MM.1S (cell line): ENCODE results near the gene HS1BP3.

ENCODE experiments used
- DNase-seq: peaks from one replicate; pipeline ENCODE4 v3.0.0-alpha.2; 2015
- H2AFZ ChIP-seq: fragments of 300-600 bp; sonication (generic); 2 replicates; pipeline ENCODE4 v1.6.0; 2016; ENCODE audit warnings: antibody characterized with exemption, low read length
- H3F3A ChIP-seq: fragments of 300-600 bp; sonication (generic); 2 replicates; pipeline ENCODE4 v1.6.1; 2016; ENCODE audit warnings: mild to moderate bottlenecking, antibody characterized with exemption, low read length, moderate library complexity, mixed read lengths; ENCODE audit not compliant: insufficient read depth
- H3K27ac ChIP-seq: fragments of 300-600 bp; sonication (generic); 2 replicates; pipeline ENCODE4 v1.5.1; 2016; ENCODE audit warnings: mild to moderate bottlenecking, low read length
- H3K27me3 ChIP-seq: fragments of 300-600 bp; sonication (generic); replicated peaks from 2 replicates; pipeline ENCODE4 v1.6.0; 2016; ENCODE audit warnings: low read length; ENCODE audit not compliant: insufficient read depth
- H3K36me3 ChIP-seq: fragments of 300-600 bp; sonication (generic); replicated peaks from 2 replicates; pipeline ENCODE4 v1.6.1; 2016; ENCODE audit warnings: mild to moderate bottlenecking, low read length, mixed read lengths; ENCODE audit not compliant: insufficient read depth
- H3K4me1 ChIP-seq: fragments of 300-600 bp; sonication (generic); 2 replicates; pipeline ENCODE4 v1.6.1; 2016; ENCODE audit warnings: low read length, mixed read lengths
- H3K4me2 ChIP-seq: fragments of 300-600 bp; sonication (generic); 2 replicates; pipeline ENCODE4 v1.6.0; 2016; ENCODE audit warnings: low read depth, low read length
- H3K4me3 ChIP-seq: fragments of 300-600 bp; sonication (generic); 2 replicates; pipeline ENCODE4 v1.5.1; 2016; ENCODE audit warnings: low read length, mixed read lengths
- H3K79me2 ChIP-seq: fragments of 300-600 bp; sonication (generic); 2 replicates; pipeline ENCODE4 v1.6.1; 2016; ENCODE audit warnings: mixed run types, low read length, mixed read lengths
- H3K9ac ChIP-seq: fragments of 300-600 bp; sonication (generic); 2 replicates; pipeline ENCODE4 v1.6.1; 2016; ENCODE audit warnings: low read length, mixed read lengths
- H3K9me2 ChIP-seq: fragments of 300-600 bp; sonication (generic); replicated peaks from 2 replicates; pipeline ENCODE4 v1.6.1; 2016; ENCODE audit warnings: mild to moderate bottlenecking, low read length, mixed read lengths; ENCODE audit not compliant: insufficient read depth
- H3K9me3 ChIP-seq: fragments of 300-600 bp; sonication (generic); replicated peaks from 2 replicates; pipeline ENCODE4 v1.6.1; 2016; ENCODE audit warnings: mild to moderate bottlenecking, low read length, mixed read lengths; ENCODE audit not compliant: insufficient read depth
- H4K20me1 ChIP-seq: fragments of 300-600 bp; sonication (generic); 2 replicates; pipeline ENCODE4 v1.6.1; 2016; ENCODE audit warnings: mild to moderate bottlenecking, low read length, moderate library complexity, mixed read lengths; ENCODE audit not compliant: insufficient read depth
- EZH2 ChIP-seq: fragments of 300-600 bp; sonication (generic); optimal IDR thresholded peaks from 2 replicates; pipeline ENCODE3; 2017; ENCODE audit warnings: low read depth, mild to moderate bottlenecking, antibody characterized with exemption, low read length, mixed read lengths
- EZH2phosphoT487 ChIP-seq: fragments of 300-600 bp; sonication (generic); IDR thresholded peaks from 2 replicates; pipeline ENCODE4 v1.6.1; 2018; ENCODE audit warnings: antibody characterized with exemption, low read length
- TF ChIP-seq, protein P1 (sequence below): fragments of 300-600 bp; sonication (generic); IDR thresholded peaks from 2 replicates; pipeline ENCODE4 v1.5.1; 2016; ENCODE audit warnings: antibody characterized with exemption, low read length, mixed read lengths

The HS1BP3 gene

DNA sequence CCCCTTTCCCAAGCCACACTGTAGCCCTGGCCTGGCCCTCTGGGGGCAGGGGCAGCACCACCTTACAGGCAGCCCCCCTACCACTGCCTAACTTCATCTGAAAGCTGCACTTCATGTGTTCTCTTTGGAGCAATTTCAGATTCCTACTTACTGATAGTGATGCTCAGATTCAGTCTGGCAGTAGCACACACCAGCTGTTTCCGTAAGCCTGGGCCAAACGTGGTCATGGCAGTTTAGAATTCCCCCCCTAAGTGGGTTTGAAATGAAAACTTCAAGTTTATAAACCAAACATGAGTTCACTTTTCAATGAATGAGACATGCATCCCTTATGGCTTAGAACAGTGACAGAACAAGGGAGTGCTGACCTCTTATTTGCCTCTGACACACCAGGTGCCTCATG, 45.5 kb upstream of the HS1BP3 start:
- no peaks in the 10 kb centered on the region for H3F3A ChIP-seq
- no peaks in the 10 kb centered on the region for H3K27me3 ChIP-seq
- H4K20me1 ChIP-seq, result no peaks in the 10 kb centered on the region
- peaks cover 13% of the 10 kb centered on the region for H3K4me1 ChIP-seq
- no peak overlapping the region for H3K4me3 ChIP-seq
- TF ChIP-seq EZH2 (no peak), EZH2phosphoT487 (no peak)
- TF ChIP-seq, protein P1, sequence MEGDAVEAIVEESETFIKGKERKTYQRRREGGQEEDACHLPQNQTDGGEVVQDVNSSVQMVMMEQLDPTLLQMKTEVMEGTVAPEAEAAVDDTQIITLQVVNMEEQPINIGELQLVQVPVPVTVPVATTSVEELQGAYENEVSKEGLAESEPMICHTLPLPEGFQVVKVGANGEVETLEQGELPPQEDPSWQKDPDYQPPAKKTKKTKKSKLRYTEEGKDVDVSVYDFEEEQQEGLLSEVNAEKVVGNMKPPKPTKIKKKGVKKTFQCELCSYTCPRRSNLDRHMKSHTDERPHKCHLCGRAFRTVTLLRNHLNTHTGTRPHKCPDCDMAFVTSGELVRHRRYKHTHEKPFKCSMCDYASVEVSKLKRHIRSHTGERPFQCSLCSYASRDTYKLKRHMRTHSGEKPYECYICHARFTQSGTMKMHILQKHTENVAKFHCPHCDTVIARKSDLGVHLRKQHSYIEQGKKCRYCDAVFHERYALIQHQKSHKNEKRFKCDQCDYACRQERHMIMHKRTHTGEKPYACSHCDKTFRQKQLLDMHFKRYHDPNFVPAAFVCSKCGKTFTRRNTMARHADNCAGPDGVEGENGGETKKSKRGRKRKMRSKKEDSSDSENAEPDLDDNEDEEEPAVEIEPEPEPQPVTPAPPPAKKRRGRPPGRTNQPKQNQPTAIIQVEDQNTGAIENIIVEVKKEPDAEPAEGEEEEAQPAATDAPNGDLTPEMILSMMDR, result no peak
- no peaks in the 10 kb centered on the region for H3K36me3 ChIP-seq
- no peak overlapping the region for H3K27ac ChIP-seq
- no peak overlapping the region for H3K9ac ChIP-seq
- no peaks in the 10 kb centered on the region for H3K9me3 ChIP-seq
- no peaks in the 10 kb centered on the region for H3K9me2 ChIP-seq
- H3K4me2 ChIP-seq, result no peak overlapping the region
- H3K79me2 ChIP-seq, result no peaks in the 10 kb centered on the region
- no peak for DNase-seq
- no peak overlapping the region for H2AFZ ChIP-seq

DNA sequence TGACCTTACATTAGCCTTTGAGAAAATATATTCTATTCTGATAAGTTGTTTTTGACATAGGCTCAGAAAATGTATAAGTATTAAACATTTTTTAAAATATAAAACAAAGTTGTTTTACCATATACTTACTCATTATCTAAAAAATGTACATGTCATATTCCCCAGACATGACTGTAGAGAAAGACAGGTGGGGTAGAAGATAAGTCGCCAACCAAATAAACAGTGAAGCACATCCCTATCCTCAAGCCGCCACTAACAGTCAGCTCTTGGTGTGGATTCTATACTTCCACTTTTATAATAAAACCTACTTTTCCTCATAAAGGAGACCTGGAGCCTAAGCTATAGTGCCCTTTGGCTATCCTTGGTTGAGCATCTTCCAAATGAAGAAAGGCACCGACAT, 42.4 kb upstream of the HS1BP3 start:
- Histone ChIP-seq H3K4me2 (no peak overlapping the region), H2AFZ (no peak overlapping the region), H3K4me1 (no peaks in the 10 kb centered on the region), H3K27ac (no peak overlapping the region), H3K4me3 (no peak overlapping the region), H3K36me3 (no peaks in the 10 kb centered on the region), H3K9me2 (no peaks in the 10 kb centered on the region), H3K79me2 (no peaks in the 10 kb centered on the region), H3K27me3 (no peaks in the 10 kb centered on the region), H3F3A (no peaks in the 10 kb centered on the region), H3K9ac (no peak overlapping the region), H3K9me3 (no peaks in the 10 kb centered on the region), H4K20me1 (no peaks in the 10 kb centered on the region)
- no peak for TF ChIP-seq EZH2
- no peak for DNase-seq

DNA sequence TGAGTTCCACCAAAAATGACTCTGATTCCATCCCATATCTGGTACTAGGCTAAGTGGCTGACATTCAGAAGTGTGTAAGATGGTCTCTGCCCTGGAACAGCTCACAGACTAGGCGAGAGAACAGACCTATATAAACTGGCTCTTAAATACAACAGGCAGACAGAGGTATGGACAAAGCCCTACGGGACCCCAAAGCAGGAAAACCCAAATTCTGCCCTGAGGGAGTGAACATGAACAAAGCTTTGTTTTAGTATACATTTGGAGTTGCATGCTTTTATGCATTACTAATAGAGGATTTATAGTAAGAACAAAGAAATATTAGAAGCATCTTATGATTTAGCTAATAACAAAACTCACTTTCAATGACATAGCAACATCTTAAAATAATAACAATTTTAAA, 41.2 kb upstream of the HS1BP3 start:
- Histone ChIP-seq H3K4me3 (no peak overlapping the region), H3K9ac (no peak overlapping the region), H3K36me3 (no peaks in the 10 kb centered on the region), H3K4me2 (no peak overlapping the region), H3K4me1 (no peaks in the 10 kb centered on the region), H2AFZ (no peak overlapping the region), H3K9me3 (no peaks in the 10 kb centered on the region), H3K79me2 (no peaks in the 10 kb centered on the region), H3K9me2 (no peaks in the 10 kb centered on the region), H4K20me1 (no peaks in the 10 kb centered on the region), H3F3A (no peaks in the 10 kb centered on the region), H3K27ac (no peak overlapping the region), H3K27me3 (no peaks in the 10 kb centered on the region)
- TF ChIP-seq EZH2 (no peak), EZH2phosphoT487 (no peak)
- TF ChIP-seq, protein P1, result no peak
- no peak for DNase-seq

DNA sequence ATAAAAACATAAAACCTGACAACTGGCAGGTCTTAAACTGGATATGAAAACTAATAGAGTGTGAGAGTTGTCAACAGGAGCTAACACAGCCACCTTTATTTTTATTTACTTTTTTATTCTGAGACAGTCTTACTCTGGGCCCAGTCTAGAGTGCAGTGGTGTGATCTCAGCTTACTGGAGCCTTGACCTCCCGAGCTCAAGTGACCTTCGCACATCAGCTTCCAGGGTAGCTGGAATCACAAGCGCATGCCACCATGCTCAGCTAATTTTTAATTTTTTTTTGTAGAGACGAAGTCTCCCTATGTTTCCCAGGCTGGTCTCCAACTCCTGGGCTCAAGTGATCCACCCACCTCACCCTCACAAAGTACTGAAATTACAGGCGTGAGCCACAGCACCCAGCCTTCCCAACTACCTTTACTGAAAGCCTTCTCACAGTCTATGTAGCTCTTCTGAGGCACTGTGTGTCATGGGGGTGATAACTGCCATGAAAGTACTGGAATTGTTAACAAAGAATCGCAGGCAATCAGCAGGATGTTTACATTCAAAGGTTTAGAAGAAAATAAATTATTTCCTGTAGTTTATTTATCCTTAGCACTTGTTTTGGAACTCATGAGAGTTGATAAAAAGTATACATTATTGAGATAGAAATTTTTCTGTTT, 40.3 kb upstream of the HS1BP3 start:
- no peaks in the 10 kb centered on the region for H3K79me2 ChIP-seq
- H3K4me3 ChIP-seq, result no peak overlapping the region
- no peaks in the 10 kb centered on the region for H3K4me1 ChIP-seq
- no peaks in the 10 kb centered on the region for H4K20me1 ChIP-seq
- H3K9me3 ChIP-seq, result no peaks in the 10 kb centered on the region
- H3K9ac ChIP-seq, result no peak overlapping the region
- H3K4me2 ChIP-seq, result no peak overlapping the region
- H3K27ac ChIP-seq, result no peak overlapping the region
- H3K27me3 ChIP-seq, result no peaks in the 10 kb centered on the region
- TF ChIP-seq, protein P1, result no peak
- TF ChIP-seq EZH2, result no peak
- TF ChIP-seq EZH2phosphoT487, result no peak
- H3K9me2 ChIP-seq, result no peaks in the 10 kb centered on the region
- H2AFZ ChIP-seq, result no peak overlapping the region
- no peak for DNase-seq
- no peaks in the 10 kb centered on the region for H3F3A ChIP-seq
- no peaks in the 10 kb centered on the region for H3K36me3 ChIP-seq
